Measurements from ENCODE around the gene SART1.

The SART1 gene

GRCh38 chr11:65961267-65962140 is at the start of gene SART1:
SART1 (plus strand) TSS chr11:65961734; CDS start chr11:65961781, 47 bp downstream.
- peak; percentile 95 to 96 for DNase-seq

GRCh38 chr11:65912845-65913244 is 48.7 kb upstream of the SART1 start:
- DNase-seq, result no peak

GRCh38 chr11:65915101-65915820 is 46.3 kb upstream of the SART1 start:
- DNase-seq, result no peak

- no peak for DNase-seq
These were observed 45.7 kb upstream of the SART1 start for GRCh38 chr11:65915821-65916251.

- no peak for DNase-seq
These were observed 45.1 kb upstream of the SART1 start for GRCh38 chr11:65916391-65916790.

- no peak for DNase-seq
These were observed 44.5 kb upstream of the SART1 start for GRCh38 chr11:65917077-65917433.

GRCh38 chr11:65917434-65918210 is 43.9 kb upstream of the SART1 start:
- DNase-seq, result no peak

- no peak for DNase-seq
These were observed 43.1 kb upstream of the SART1 start, which contains the start of gene C11orf68 for GRCh38 chr11:65918211-65919140. C11orf68 (minus strand) TSS chr11:65919062; CDS start chr11:65919031, 31 bp downstream.

GRCh38 chr11:65919141-65919572 is 42.4 kb upstream of the SART1 start, which contains the start of gene DRAP1:
DRAP1 (plus strand) TSS chr11:65919426; CDS start chr11:65919502, 76 bp downstream.
- DNase-seq, result peak; percentile 98 to 99

- peak; percentile 66 to 68 for DNase-seq
These were observed 41.8 kb upstream of the SART1 start for GRCh38 chr11:65919573-65920371.

- DNase-seq, result no peak
These were observed 41.1 kb upstream of the SART1 start for GRCh38 chr11:65920372-65920802.

- no peak for DNase-seq
These were observed 40.4 kb upstream of the SART1 start for GRCh38 chr11:65921033-65921555.

GRCh38 chr11:65921876-65922275 is 39.7 kb upstream of the SART1 start:
- DNase-seq, result no peak

- DNase-seq, result no peak
These were observed 39.0 kb upstream of the SART1 start for GRCh38 chr11:65922565-65922964.

GRCh38 chr11:65925397-65925796 is 36.1 kb upstream of the SART1 start:
- DNase-seq, result no peak

- peak; percentile 71 to 77 for DNase-seq
These were observed 33.6 kb upstream of the SART1 start for GRCh38 chr11:65927904-65928397.

- no peak for DNase-seq
These were observed 32.9 kb upstream of the SART1 start for GRCh38 chr11:65928667-65929066.

GRCh38 chr11:65931773-65932557 is 29.6 kb upstream of the SART1 start:
- no peak for DNase-seq

- DNase-seq, result no peak
These were observed 29.0 kb upstream of the SART1 start for GRCh38 chr11:65932558-65932919.

- DNase-seq, result no peak
These were observed 27.5 kb upstream of the SART1 start for GRCh38 chr11:65934014-65934413.
